ENCODE data around the gene CFAP299. TPM values are rescaled to one million over a fixed set of nuclear protein-coding genes. Genes with fewer than 3 reads are reported as not detected.

CFAP299 gene
- total RNA-seq, 1 experiment from 2014 or later, result not detected

DNA sequence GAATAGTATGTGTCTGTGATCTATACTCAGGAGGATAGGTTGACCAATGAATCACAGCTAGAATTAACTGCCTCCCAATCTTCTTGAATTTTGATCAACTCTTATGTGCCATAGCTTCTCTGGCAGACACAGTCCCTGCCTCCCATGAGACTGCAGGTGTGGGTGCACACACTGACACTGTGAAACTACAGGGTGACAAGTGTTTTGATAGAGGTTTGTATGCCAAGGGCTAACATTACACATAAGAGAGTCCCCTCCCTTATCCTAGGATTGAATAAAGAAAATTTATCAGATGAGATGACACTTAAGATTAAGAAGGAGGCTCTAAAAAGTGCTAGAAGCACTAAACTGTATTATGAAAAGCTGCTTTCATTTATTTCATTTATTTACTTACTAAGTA lies 476.6 kb downstream of the CFAP299 start:
- intact Hi-C loops (cut with micrococcal nuclease), result no loop called here
- no peak for TF ChIP-seq EGR1 (IDR thresholded peaks at IDR 0.05; ENCODE audit: low read depth)
- no peak for TF ChIP-seq EZH2 (IDR thresholded peaks at IDR 0.05)
- no peak for TF ChIP-seq RAD21 (IDR thresholded peaks at IDR 0.05; ENCODE audit: low read depth)
- TF ChIP-seq, protein P1, sequence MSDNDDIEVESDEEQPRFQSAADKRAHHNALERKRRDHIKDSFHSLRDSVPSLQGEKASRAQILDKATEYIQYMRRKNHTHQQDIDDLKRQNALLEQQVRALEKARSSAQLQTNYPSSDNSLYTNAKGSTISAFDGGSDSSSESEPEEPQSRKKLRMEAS (IDR thresholded peaks at IDR 0.05), result no peak
- TF ChIP-seq TCF7L2 (IDR thresholded peaks at IDR 0.05; ENCODE audit: borderline replicate concordance, extremely low read depth, insufficient read depth, insufficient read length), result no peak
- no peak for TF ChIP-seq SRF (IDR thresholded peaks at IDR 0.05; ENCODE audit: low read depth)
- TF ChIP-seq ELF1 (IDR thresholded peaks at IDR 0.05; ENCODE audit: borderline replicate concordance, low read depth), result no peak
- no peak for TF ChIP-seq CBX3 (IDR thresholded peaks at IDR 0.05; ENCODE audit: low read depth)
- no peak for TF ChIP-seq ZFX (IDR thresholded peaks at IDR 0.05)
- no peak for TF ChIP-seq YY1 (IDR thresholded peaks at IDR 0.05; ENCODE audit: extremely low read depth, insufficient replicate concordance, low read depth, low read length)
- TF ChIP-seq, protein P2, sequence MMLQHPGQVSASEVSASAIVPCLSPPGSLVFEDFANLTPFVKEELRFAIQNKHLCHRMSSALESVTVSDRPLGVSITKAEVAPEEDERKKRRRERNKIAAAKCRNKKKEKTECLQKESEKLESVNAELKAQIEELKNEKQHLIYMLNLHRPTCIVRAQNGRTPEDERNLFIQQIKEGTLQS (IDR thresholded peaks at IDR 0.05), result no peak
- no peaks in the 10 kb centered on the region for H3K9me2 ChIP-seq (ENCODE audit: insufficient read depth)
- no peaks in the 10 kb centered on the region for H3K4me1 ChIP-seq (ENCODE audit: control insufficient read depth in 1 of 2, insufficient read depth in 2 of 2, low read length in 2 of 2)
- no TSS peak for BruUV-seq (replicated peaks)
- RAD21 ChIA-PET (ENCODE audit: low non-redundant PET in 1 of 2, low total read pairs in 2 of 2, uncharacterized antibody in 2 of 2, unreplicated experiment in 2 of 2), result no interaction called here
- H3K4me2 ChIP-seq (ENCODE audit: low read length), result no peak overlapping the region
- ATAC-seq (no peak), DNase-seq (ENCODE audit: low read depth, low spot score) (no peak)
- H3K27ac ChIP-seq (ENCODE audit: low read depth, low read length), result no peak overlapping the region
- H3K4me3 ChIP-seq (replicated peaks in 1 of 2; ENCODE audit: low read depth in 1 of 2, low read length in 2 of 2), result no peak overlapping the region
- no peaks in the 10 kb centered on the region for H4K20me1 ChIP-seq (ENCODE audit: insufficient read depth)
- CTCF ChIA-PET, result no interaction called here
- H3K36me3 ChIP-seq (ENCODE audit: control insufficient read depth in 1 of 2, insufficient read depth in 2 of 2, low read length in 2 of 2), result no peaks in the 10 kb centered on the region
- H3K27me3 ChIP-seq (ENCODE audit: insufficient read depth, low read length), result peaks cover 15% of the 10 kb centered on the region; the same call in 1 of the 2 replicates
- POLR2A ChIA-PET, result no interaction called here
- no peaks in the 10 kb centered on the region for H3K79me2 ChIP-seq (ENCODE audit: insufficient read depth, low read length)
- H2AFZ ChIP-seq (ENCODE audit: low read depth, low read length, poor library complexity, severe bottlenecking), result no peak overlapping the region
- no peaks in the 10 kb centered on the region for H3K9me3 ChIP-seq (ENCODE audit: control insufficient read depth in 1 of 2, insufficient read depth in 1 of 2, low read depth in 1 of 2, low read length in 2 of 2)
- no peak overlapping the region for H3K9ac ChIP-seq (ENCODE audit: low read length)

DNA sequence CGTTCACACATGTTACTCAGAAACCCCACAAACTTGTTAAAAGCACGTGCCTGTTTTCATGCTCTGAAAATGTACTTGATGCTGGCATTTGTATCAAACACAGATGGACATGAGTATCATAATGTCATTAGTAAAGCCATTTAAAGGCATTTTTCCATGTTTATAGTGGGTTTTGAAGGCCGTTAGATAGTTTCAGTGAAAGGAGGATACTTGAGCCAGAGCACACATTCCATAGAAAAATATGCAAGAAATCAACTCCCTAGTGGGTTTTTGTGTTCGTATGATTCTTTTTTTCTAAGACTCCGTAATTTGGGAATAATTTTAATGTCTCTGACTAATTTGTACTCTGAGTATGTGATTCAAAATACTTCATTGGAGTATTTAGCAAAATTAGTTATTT lies 478.7 kb downstream of the CFAP299 start:
- Histone ChIP-seq H4K20me1 (ENCODE audit: insufficient read depth) (no peaks in the 10 kb centered on the region), H3K4me2 (ENCODE audit: low read length) (no peak overlapping the region), H3K9me2 (ENCODE audit: insufficient read depth) (no peaks in the 10 kb centered on the region), H3K27me3 (ENCODE audit: insufficient read depth, low read length) (peaks cover 20% of the 10 kb centered on the region; the same call in 1 of the 2 replicates), H3K9ac (ENCODE audit: low read length) (no peak overlapping the region), H3K9me3 (ENCODE audit: control insufficient read depth in 1 of 2, insufficient read depth in 1 of 2, low read depth in 1 of 2, low read length in 2 of 2) (no peaks in the 10 kb centered on the region), H3K27ac (ENCODE audit: low read depth, low read length) (no peak overlapping the region), H3K4me1 (ENCODE audit: control insufficient read depth in 1 of 2, insufficient read depth in 2 of 2, low read length in 2 of 2) (no peaks in the 10 kb centered on the region), H2AFZ (ENCODE audit: low read depth, low read length, poor library complexity, severe bottlenecking) (no peak overlapping the region), H3K79me2 (ENCODE audit: insufficient read depth, low read length) (no peaks in the 10 kb centered on the region), H3K4me3 (replicated peaks in 1 of 2; ENCODE audit: low read depth in 1 of 2, low read length in 2 of 2) (no peak overlapping the region), H3K36me3 (ENCODE audit: control insufficient read depth in 1 of 2, insufficient read depth in 2 of 2, low read length in 2 of 2) (no peaks in the 10 kb centered on the region)
- POLR2A ChIA-PET, result no interaction called here
- BruUV-seq (replicated peaks), result no TSS peak
- CTCF ChIA-PET, result no interaction called here
- no peak for ATAC-seq
- RAD21 ChIA-PET (ENCODE audit: low non-redundant PET in 1 of 2, low total read pairs in 2 of 2, uncharacterized antibody in 2 of 2, unreplicated experiment in 2 of 2), result no interaction called here
- intact Hi-C loops (cut with micrococcal nuclease), result no loop called here
- DNase-seq (ENCODE audit: low read depth, low spot score), result no peak
- no peak for TF ChIP-seq YY1 (IDR thresholded peaks at IDR 0.05; ENCODE audit: extremely low read depth, insufficient replicate concordance, low read depth, low read length)
- TF ChIP-seq POLR2A (IDR thresholded peaks at IDR 0.05; ENCODE audit: borderline replicate concordance, extremely low read depth, insufficient read depth, insufficient read length), result no peak
- no peak for TF ChIP-seq EGR1 (IDR thresholded peaks at IDR 0.05; ENCODE audit: low read depth)
- TF ChIP-seq SP1 (IDR thresholded peaks at IDR 0.05; ENCODE audit: low read depth), result no peak
- TF ChIP-seq SRF (IDR thresholded peaks at IDR 0.05; ENCODE audit: low read depth), result no peak
- no peak for TF ChIP-seq ZFX (IDR thresholded peaks at IDR 0.05)
- TF ChIP-seq ZNF274 (IDR thresholded peaks at IDR 0.05; ENCODE audit: low read depth, low read length), result no peak
- no peak for TF ChIP-seq JUND (IDR thresholded peaks at IDR 0.05)
- TF ChIP-seq, protein P3, sequence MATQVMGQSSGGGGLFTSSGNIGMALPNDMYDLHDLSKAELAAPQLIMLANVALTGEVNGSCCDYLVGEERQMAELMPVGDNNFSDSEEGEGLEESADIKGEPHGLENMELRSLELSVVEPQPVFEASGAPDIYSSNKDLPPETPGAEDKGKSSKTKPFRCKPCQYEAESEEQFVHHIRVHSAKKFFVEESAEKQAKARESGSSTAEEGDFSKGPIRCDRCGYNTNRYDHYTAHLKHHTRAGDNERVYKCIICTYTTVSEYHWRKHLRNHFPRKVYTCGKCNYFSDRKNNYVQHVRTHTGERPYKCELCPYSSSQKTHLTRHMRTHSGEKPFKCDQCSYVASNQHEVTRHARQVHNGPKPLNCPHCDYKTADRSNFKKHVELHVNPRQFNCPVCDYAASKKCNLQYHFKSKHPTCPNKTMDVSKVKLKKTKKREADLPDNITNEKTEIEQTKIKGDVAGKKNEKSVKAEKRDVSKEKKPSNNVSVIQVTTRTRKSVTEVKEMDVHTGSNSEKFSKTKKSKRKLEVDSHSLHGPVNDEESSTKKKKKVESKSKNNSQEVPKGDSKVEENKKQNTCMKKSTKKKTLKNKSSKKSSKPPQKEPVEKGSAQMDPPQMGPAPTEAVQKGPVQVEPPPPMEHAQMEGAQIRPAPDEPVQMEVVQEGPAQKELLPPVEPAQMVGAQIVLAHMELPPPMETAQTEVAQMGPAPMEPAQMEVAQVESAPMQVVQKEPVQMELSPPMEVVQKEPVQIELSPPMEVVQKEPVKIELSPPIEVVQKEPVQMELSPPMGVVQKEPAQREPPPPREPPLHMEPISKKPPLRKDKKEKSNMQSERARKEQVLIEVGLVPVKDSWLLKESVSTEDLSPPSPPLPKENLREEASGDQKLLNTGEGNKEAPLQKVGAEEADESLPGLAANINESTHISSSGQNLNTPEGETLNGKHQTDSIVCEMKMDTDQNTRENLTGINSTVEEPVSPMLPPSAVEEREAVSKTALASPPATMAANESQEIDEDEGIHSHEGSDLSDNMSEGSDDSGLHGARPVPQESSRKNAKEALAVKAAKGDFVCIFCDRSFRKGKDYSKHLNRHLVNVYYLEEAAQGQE (IDR thresholded peaks at IDR 0.05; ENCODE audit: low read depth), result no peak
- TF ChIP-seq RAD21 (IDR thresholded peaks at IDR 0.05; ENCODE audit: low read depth), result no peak
- TF ChIP-seq CEBPB (IDR thresholded peaks at IDR 0.05; ENCODE audit: low read depth), result no peak
- no peak for TF ChIP-seq SIN3A (IDR thresholded peaks at IDR 0.05; ENCODE audit: low read depth)
- no peak for TF ChIP-seq FOSL1 (IDR thresholded peaks at IDR 0.05; ENCODE audit: low read depth)
- no peak for TF ChIP-seq ELF1 (IDR thresholded peaks at IDR 0.05; ENCODE audit: borderline replicate concordance, low read depth)
- TF ChIP-seq CBX3 (IDR thresholded peaks at IDR 0.05; ENCODE audit: low read depth), result no peak

Data from HCT116 (cell line).